ENCODE results near the gene TP73. TPM values are rescaled to one million over a fixed set of nuclear protein-coding genes. Genes with fewer than 3 reads are reported as not detected.

Gene TP73
- total RNA-seq, 1 experiment from 2014 or later = 19.2 TPM

- DNase-seq (ENCODE audit: low read depth, low spot score) = no peak
- H3K9me2 ChIP-seq (ENCODE audit: insufficient read depth) = no peaks in the 10 kb centered on the region
These were observed 80.2 kb downstream of the TP73 start for GRCh38 chr1:3732434-3733093.

More at GRCh38 chr1:3732434-3733093, 80.2 kb downstream of the TP73 start:
- no peak overlapping the region for H3K9ac ChIP-seq (ENCODE audit: low read length)
- intact Hi-C loops (cut with micrococcal nuclease) = no loop called here
- no peaks in the 10 kb centered on the region for H3K36me3 ChIP-seq (ENCODE audit: control insufficient read depth in 1 of 2, insufficient read depth in 2 of 2, low read length in 2 of 2)
- no peaks in the 10 kb centered on the region for H3K79me2 ChIP-seq (ENCODE audit: insufficient read depth, low read length)
- no peaks in the 10 kb centered on the region for H3K9me3 ChIP-seq (ENCODE audit: control insufficient read depth in 1 of 2, insufficient read depth in 1 of 2, low read depth in 1 of 2, low read length in 2 of 2)
- ATAC-seq = no peak
- TF ChIP-seq EZH2 (IDR thresholded peaks at IDR 0.05) (no peak), ZBTB33 (IDR thresholded peaks at IDR 0.05; ENCODE audit: extremely low read depth, insufficient replicate concordance, low read length) (no peak), EGR1 (IDR thresholded peaks at IDR 0.05; ENCODE audit: low read depth) (no peak), SP1 (IDR thresholded peaks at IDR 0.05; ENCODE audit: low read depth) (no peak), SIN3A (IDR thresholded peaks at IDR 0.05; ENCODE audit: low read depth) (no peak), EZH2phosphoT487 (IDR thresholded peaks at IDR 0.05; ENCODE audit: borderline replicate concordance) (no peak), ELF1 (IDR thresholded peaks at IDR 0.05; ENCODE audit: borderline replicate concordance, low read depth) (no peak), SRF (IDR thresholded peaks at IDR 0.05; ENCODE audit: low read depth) (no peak), POLR2A (IDR thresholded peaks at IDR 0.05; ENCODE audit: borderline replicate concordance, extremely low read depth, insufficient read depth, insufficient read length) (no peak), YY1 (IDR thresholded peaks at IDR 0.05; ENCODE audit: extremely low read depth, insufficient replicate concordance, low read depth, low read length) (no peak), REST (IDR thresholded peaks at IDR 0.05; ENCODE audit: low read depth) (no peak), RAD21 (IDR thresholded peaks at IDR 0.05; ENCODE audit: low read depth) (no peak), TCF7L2 (IDR thresholded peaks at IDR 0.05; ENCODE audit: borderline replicate concordance, extremely low read depth, insufficient read depth, insufficient read length) (no peak), CTCF (IDR thresholded peaks at IDR 0.05 in 2 of 3, conservative IDR thresholded peaks at IDR 0.05 in 1 of 3; ENCODE audit: borderline replicate concordance in 1 of 3, insufficient read depth in 1 of 3, low read depth in 2 of 3, low read length in 2 of 3) (no peak), FOSL1 (IDR thresholded peaks at IDR 0.05; ENCODE audit: low read depth) (no peak), MAX (IDR thresholded peaks at IDR 0.05) (no peak), ZFX (IDR thresholded peaks at IDR 0.05) (no peak), ATF3 (IDR thresholded peaks at IDR 0.05) (no peak)
- ChIA-PET RAD21 (ENCODE audit: low non-redundant PET in 1 of 2, low total read pairs in 2 of 2, uncharacterized antibody in 2 of 2, unreplicated experiment in 2 of 2) (no interaction called here), POLR2A (no interaction called here), CTCF (no interaction called here)
- H3K4me2 ChIP-seq (ENCODE audit: low read length) = no peak overlapping the region
- H3K4me1 ChIP-seq (ENCODE audit: control insufficient read depth in 1 of 2, insufficient read depth in 2 of 2, low read length in 2 of 2) = no peaks in the 10 kb centered on the region
- H3K4me3 ChIP-seq (replicated peaks in 1 of 2; ENCODE audit: low read depth in 1 of 2, low read length in 2 of 2) = no peak overlapping the region
- no peaks in the 10 kb centered on the region for H3K27me3 ChIP-seq (ENCODE audit: insufficient read depth, low read length)
- no peak overlapping the region for H2AFZ ChIP-seq (ENCODE audit: low read depth, low read length, poor library complexity, severe bottlenecking)
- H4K20me1 ChIP-seq (ENCODE audit: insufficient read depth) = no peaks in the 10 kb centered on the region
- BruUV-seq (replicated peaks) = no TSS peak
- no peak overlapping the region for H3K27ac ChIP-seq (ENCODE audit: low read depth, low read length)
